ENCODE data around the gene CMSS1.

The CMSS1 gene

GRCh38 chr3:100099621-100100020 is 282.0 kb downstream of the CMSS1 start:
- TF ChIP-seq, protein P1, sequence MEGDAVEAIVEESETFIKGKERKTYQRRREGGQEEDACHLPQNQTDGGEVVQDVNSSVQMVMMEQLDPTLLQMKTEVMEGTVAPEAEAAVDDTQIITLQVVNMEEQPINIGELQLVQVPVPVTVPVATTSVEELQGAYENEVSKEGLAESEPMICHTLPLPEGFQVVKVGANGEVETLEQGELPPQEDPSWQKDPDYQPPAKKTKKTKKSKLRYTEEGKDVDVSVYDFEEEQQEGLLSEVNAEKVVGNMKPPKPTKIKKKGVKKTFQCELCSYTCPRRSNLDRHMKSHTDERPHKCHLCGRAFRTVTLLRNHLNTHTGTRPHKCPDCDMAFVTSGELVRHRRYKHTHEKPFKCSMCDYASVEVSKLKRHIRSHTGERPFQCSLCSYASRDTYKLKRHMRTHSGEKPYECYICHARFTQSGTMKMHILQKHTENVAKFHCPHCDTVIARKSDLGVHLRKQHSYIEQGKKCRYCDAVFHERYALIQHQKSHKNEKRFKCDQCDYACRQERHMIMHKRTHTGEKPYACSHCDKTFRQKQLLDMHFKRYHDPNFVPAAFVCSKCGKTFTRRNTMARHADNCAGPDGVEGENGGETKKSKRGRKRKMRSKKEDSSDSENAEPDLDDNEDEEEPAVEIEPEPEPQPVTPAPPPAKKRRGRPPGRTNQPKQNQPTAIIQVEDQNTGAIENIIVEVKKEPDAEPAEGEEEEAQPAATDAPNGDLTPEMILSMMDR (IDR thresholded peaks at IDR 0.05; ENCODE audit: low read depth, low read length, missing control alignments): no peak
- in situ Hi-C loops (cut with HindIII; ENCODE audit: low sequenced_read_pairs): no loop called here
- DNase-seq (ENCODE audit: low read depth): no peak
- no peak overlapping the region for H3K4me3 ChIP-seq (ENCODE audit: low read depth, low read length)

DNA sequence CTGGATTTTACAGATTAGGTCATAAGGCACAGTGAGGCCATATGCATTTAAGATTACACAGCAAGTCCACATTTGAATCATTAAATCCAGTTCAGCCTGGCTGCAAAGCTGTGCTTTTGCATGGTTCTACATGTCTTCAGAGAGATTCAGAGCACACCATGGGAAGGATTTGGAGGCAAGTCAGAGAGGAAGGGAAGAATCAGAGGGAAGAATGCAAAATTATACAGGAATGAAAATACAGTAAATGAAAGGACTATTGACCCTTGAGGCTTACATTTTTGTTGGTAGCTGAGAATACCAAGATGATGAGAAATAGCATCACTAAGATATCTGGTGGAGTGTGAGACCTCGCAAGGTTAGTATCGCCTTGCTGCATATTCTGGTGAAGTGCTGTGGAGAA is 282.8 kb downstream of the CMSS1 start:
- in situ Hi-C loops (cut with HindIII; ENCODE audit: low sequenced_read_pairs): no loop called here
- DNase-seq (ENCODE audit: low read depth): no peak
- H3K4me3 ChIP-seq (ENCODE audit: low read depth, low read length): no peak overlapping the region
- TF ChIP-seq, protein P1 (IDR thresholded peaks at IDR 0.05; ENCODE audit: low read depth, low read length, missing control alignments): no peak

DNA sequence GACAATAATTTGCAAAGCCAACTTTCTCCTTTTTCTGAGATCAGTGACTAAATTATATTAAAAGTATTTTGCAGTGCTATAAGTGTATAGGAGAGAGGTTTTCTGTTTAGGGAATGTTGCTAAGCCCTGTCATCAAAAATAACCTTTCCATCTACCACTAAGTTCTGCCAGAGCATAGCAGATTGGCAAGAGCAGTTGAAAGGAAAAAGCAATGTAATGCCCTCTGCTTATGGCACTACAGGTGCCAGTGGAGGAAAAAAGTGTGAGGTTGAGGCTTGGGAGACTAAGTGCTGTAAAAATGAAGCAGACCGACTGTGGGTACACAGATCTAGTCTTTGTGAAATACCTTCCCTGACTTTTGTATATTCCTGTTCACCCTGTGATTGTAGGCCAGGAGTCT is 285.1 kb downstream of the CMSS1 start:
- H3K4me3 ChIP-seq (ENCODE audit: low read depth, low read length): no peak overlapping the region
- TF ChIP-seq, protein P1 (IDR thresholded peaks at IDR 0.05; ENCODE audit: low read depth, low read length, missing control alignments): no peak
- in situ Hi-C loops (cut with HindIII; ENCODE audit: low sequenced_read_pairs): no loop called here
- DNase-seq (ENCODE audit: low read depth): no peak

DNA sequence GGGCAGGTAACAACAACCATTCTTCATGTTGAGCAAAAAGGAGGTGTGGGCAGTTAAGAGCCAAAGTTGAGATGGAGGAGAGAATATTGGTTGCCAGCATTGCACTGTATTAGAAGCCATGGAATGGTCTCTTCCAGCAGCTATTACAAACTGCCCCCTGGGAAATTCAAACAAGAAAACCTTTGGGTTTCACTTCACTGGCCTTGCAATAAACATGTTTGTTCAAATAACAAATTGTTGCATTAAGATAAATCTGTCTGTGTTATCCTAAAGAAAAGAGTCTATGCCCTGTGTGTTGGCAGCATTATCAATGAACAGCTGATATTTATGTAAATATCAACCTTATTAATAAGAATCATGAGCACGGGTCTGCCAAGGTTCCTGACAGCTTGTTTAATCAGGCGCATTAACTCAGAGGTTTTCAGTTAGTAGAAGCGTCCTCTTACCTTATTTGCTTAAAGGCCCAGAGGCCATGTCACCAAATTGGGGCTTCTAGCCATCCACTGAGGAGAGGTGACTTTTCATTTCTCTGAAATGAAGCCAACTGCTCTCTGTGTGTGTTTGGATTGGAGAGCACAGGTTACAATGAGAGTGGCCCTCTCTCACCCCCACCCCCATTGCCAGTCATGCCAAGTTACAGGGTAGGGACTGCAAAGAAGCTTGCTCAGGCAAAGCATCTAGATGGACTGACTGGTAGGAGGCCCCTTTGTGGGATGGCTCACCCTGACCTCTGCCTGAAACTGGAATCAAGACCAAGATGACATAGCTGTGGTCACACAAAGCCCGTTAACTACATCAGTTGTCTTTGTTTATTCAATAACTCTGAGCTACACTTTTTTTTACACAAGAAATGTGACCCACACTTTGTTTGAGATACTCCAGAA is 286.1 kb downstream of the CMSS1 start:
- DNase-seq (ENCODE audit: low read depth): peak; percentile 62
- no peak overlapping the region for H3K4me3 ChIP-seq (ENCODE audit: low read depth, low read length)
- in situ Hi-C loops (cut with HindIII; ENCODE audit: low sequenced_read_pairs): no loop called here
- TF ChIP-seq, protein P1 (IDR thresholded peaks at IDR 0.05; ENCODE audit: low read depth, low read length, missing control alignments): no peak

DNA sequence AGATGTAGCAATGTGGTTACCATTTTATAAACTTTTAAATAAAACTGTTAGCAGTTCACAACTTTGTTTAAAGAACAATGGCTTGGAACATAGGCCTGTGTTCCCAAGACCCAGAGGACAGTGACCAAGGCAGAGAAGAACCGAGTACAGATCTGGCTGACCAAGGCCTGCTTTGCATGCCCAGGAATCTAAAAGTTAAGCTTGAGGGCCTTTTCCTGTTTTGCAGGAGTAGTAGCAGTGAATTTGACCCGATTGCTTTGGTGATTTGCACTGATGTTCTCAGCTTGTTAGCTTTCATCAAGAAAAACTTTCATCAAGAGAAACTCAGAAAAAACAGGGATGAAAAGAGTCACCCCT is 286.8 kb downstream of the CMSS1 start:
- TF ChIP-seq, protein P1 (IDR thresholded peaks at IDR 0.05; ENCODE audit: low read depth, low read length, missing control alignments): no peak
- no peak for DNase-seq (ENCODE audit: low read depth)
- H3K4me3 ChIP-seq (ENCODE audit: low read depth, low read length): no peak overlapping the region
- in situ Hi-C loops (cut with HindIII; ENCODE audit: low sequenced_read_pairs): no loop called here

GRCh38 chr3:100104817-100105413 is 287.3 kb downstream of the CMSS1 start:
- TF ChIP-seq, protein P1 (IDR thresholded peaks at IDR 0.05; ENCODE audit: low read depth, low read length, missing control alignments): no peak
- in situ Hi-C loops (cut with HindIII; ENCODE audit: low sequenced_read_pairs): no loop called here
- DNase-seq (ENCODE audit: low read depth): no peak
- H3K4me3 ChIP-seq (ENCODE audit: low read depth, low read length): no peak overlapping the region
